Measurements from ENCODE around the gene SOX6. TPM values are rescaled to one million over a fixed set of nuclear protein-coding genes. Genes with fewer than 3 reads are reported as not detected.

The SOX6 gene
- total and polyA plus RNA-seq, 9 donors, result 10.9 to 26.5 (median 17.9) TPM

DNA sequence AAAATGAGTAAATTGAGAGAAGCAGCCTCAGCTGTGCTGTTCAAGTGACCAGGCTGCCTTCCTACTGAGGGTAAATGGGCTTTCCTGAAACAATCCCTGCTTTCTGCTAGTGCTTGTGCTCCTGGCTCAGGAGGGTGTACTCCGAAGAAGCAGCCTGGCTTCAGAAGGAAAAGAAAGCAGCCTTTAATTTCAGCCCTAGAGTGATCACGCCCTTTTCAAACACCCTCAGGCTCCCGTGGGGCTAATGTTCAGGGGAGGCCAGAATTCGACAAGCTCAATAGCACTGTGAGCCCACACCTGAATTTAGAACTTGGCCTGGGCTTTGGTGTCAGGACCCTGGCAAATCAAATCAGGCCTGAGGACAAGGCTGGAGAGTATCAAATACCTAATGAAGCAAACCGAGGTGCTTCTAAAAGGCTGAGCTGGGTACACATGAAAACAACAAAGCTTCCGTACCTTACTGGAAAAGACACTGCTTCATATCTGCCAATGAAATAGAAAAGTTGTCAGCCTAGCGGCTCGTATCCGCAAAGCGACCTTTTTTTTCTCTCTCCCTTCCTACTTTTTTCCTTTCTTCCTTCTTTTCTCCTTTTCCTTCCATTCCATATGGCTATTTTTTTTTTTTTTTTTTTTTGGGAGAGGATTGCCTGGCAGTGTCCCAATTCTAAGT, 387.8 kb downstream of the SOX6 start:
- Histone ChIP-seq H3K4me3 (ENCODE audit: low read length) (no peak overlapping the region), H3K4me1 (ENCODE audit: control insufficient read depth, insufficient read depth, low read length) (peaks cover 25% of the 10 kb centered on the region), H3K27me3 (ENCODE audit: control insufficient read depth, insufficient read depth, low read length) (no peaks in the 10 kb centered on the region), H3K9me3 (replicated peaks; ENCODE audit: control insufficient read depth, low read depth, low read length) (no peaks in the 10 kb centered on the region), H3K36me3 (ENCODE audit: control insufficient read depth, insufficient read depth, low read length) (no peaks in the 10 kb centered on the region), H3K27ac (ENCODE audit: low read length) (peak overlapping the region; percentile 83)
- 47% methylated on average over 3 of the region's 10 CpGs for WGBS (ENCODE audit: insufficient coverage)
- no peak for DNase-seq

DNA sequence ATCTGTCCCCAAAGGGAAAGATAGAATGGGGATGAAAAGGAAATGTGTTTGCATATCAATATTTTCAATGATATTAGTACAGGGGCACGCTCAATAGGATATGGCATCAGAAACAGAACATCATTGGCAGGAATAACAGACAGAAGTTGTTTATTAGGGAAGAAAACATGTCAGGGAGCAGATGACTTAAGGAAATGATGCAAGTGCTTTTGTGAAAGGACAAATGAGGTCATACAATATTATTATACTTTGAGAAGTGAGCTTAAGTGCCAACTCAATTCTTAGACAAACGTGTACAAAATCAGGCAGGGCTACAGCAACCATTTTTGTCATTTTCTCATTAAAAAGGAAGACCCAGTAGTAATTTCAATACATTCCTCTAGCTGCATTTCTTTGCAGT, 388.4 kb downstream of the SOX6 start:
- Histone ChIP-seq H3K9me3 (replicated peaks; ENCODE audit: control insufficient read depth, low read depth, low read length) (no peaks in the 10 kb centered on the region), H3K36me3 (ENCODE audit: control insufficient read depth, insufficient read depth, low read length) (no peaks in the 10 kb centered on the region), H3K27me3 (ENCODE audit: control insufficient read depth, insufficient read depth, low read length) (no peaks in the 10 kb centered on the region), H3K4me3 (ENCODE audit: low read length) (no peak overlapping the region), H3K27ac (ENCODE audit: low read length) (peak overlapping the region; percentile 83), H3K4me1 (ENCODE audit: control insufficient read depth, insufficient read depth, low read length) (peaks cover 24% of the 10 kb centered on the region)
- 100% methylated on average over 1 of the region's 2 CpGs for WGBS (ENCODE audit: insufficient coverage)
- peak; percentile 66 for DNase-seq

DNA sequence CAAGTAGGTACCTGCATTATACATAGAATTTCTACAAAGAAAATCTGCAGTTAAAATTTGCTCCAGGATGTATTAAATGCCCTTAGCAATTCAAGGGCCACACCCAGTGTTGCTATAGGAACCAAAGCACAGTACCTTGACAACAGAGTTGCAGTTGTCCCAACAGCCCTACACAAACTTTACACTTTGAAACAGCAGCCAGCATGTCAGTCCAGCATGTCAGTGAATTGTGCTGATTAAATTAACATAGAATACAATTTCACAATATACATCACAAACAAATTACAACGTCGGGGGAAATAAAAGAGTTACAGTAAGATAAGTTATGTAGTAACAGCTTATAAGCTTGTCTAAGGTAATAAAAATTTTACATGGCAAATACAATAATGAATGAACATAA, 389.2 kb downstream of the SOX6 start:
- Histone ChIP-seq H3K4me3 (ENCODE audit: low read length) (no peak overlapping the region), H3K27ac (ENCODE audit: low read length) (peak overlapping the region; percentile 39), H3K4me1 (ENCODE audit: control insufficient read depth, insufficient read depth, low read length) (peaks cover 24% of the 10 kb centered on the region), H3K27me3 (ENCODE audit: control insufficient read depth, insufficient read depth, low read length) (no peaks in the 10 kb centered on the region), H3K9me3 (replicated peaks; ENCODE audit: control insufficient read depth, low read depth, low read length) (no peaks in the 10 kb centered on the region), H3K36me3 (ENCODE audit: control insufficient read depth, insufficient read depth, low read length) (no peaks in the 10 kb centered on the region)
- peak; percentile 83 for DNase-seq
- WGBS (ENCODE audit: insufficient coverage), result no CpG with 5 or more reads among the region's 2 CpGs

DNA sequence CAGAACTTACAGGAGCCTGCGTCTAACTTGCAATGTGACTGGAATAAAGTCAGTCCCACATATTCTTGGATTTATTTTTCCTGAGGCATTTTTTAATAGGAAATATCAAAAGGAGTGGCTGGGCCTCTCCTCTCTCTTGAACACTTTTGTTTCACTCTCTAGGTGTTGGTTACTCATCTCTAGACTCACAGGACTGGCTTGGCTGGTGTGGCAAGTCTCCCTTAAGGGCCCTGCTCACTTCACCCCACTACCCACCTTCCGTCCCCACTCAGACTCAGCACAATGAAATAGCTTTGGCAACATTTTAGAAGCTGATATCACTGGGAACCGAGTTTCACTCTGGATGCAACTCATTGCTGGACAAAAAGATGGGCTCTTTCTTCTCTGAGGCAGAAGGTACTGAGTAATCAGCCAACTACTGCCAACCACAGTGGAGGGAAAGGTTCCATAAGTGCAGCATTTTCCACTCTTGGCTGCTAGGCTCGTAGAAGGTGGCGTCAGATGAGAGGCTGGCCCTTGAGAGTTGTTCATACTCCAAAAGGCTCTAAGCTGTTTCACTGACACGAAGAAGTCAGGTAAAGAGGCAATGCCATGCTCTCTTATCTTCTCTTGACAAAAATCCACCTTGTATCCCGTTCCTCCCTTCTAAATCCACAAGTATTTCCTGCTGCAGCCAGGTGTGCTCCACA, 390.6 kb downstream of the SOX6 start:
- H3K4me1 ChIP-seq (ENCODE audit: control insufficient read depth, insufficient read depth, low read length), result peaks cover 21% of the 10 kb centered on the region
- H3K27ac ChIP-seq (ENCODE audit: low read length), result no peak overlapping the region

DNA sequence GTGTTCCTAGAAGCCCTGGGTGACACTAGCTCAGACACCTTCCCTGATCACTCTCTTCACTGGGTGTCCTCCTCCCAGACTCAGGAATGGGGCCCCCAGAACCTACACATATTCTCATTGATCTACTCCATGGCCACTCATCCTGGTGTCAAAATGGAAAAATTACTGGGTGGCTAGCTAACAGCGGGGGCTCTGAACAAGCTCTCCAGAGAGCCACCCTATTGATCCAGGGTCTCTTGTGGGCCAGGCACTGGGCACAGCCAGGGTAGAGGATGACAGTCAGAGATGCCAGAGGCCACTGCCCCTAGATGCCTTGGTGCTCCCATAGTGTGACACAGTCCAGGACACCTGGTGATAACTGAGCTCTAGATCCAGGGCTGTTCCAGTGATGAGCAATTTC, 393.1 kb downstream of the SOX6 start:
- no peaks in the 10 kb centered on the region for H3K36me3 ChIP-seq (ENCODE audit: control insufficient read depth, insufficient read depth, low read length)
- WGBS (ENCODE audit: insufficient coverage), result 100% methylated on average over 1 of the region's 1 CpG

More for the DNA sequence above, 390.6 kb downstream of the SOX6 start:
- Histone ChIP-seq H3K4me3 (ENCODE audit: low read length) (no peak overlapping the region), H3K27me3 (ENCODE audit: control insufficient read depth, insufficient read depth, low read length) (no peaks in the 10 kb centered on the region), H3K9me3 (replicated peaks; ENCODE audit: control insufficient read depth, low read depth, low read length) (no peaks in the 10 kb centered on the region), H3K36me3 (ENCODE audit: control insufficient read depth, insufficient read depth, low read length) (no peaks in the 10 kb centered on the region)
- WGBS (ENCODE audit: insufficient coverage), result 81% methylated on average over 7 of the region's 7 CpGs
- no peak for DNase-seq

DNA sequence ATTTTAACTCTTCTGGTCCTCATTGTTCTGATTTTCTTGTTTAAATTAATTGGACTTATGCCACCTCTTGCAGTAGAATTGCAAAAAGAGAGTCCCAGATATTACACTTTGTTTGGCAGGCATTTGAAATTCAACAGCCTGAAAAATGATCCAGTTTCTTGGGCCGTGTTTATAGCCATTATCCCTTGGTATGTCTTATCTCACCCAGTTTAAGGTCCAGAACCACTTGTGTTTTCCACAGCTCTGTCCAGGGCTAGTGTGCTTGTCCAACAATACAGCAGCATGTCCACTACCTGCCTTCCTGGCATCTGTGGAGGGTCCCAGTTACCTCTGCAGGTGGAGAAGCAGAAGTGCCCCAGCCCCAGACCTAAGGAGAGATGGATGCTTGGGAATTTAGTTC, 397.4 kb downstream of the SOX6 start:
- Histone ChIP-seq H3K36me3 (ENCODE audit: control insufficient read depth, insufficient read depth, low read length) (no peaks in the 10 kb centered on the region), H3K4me3 (ENCODE audit: low read length) (no peak overlapping the region), H3K4me1 (ENCODE audit: control insufficient read depth, insufficient read depth, low read length) (peaks cover 4% of the 10 kb centered on the region), H3K27me3 (ENCODE audit: control insufficient read depth, insufficient read depth, low read length) (no peaks in the 10 kb centered on the region), H3K27ac (ENCODE audit: low read length) (no peak overlapping the region), H3K9me3 (replicated peaks; ENCODE audit: control insufficient read depth, low read depth, low read length) (no peaks in the 10 kb centered on the region)
- peak; percentile 49 for DNase-seq
- WGBS (ENCODE audit: insufficient coverage), result 31% methylated on average over 1 of the region's 1 CpG

More for the DNA sequence above, 393.1 kb downstream of the SOX6 start:
- DNase-seq, result no peak
- H3K27ac ChIP-seq (ENCODE audit: low read length), result no peak overlapping the region
- no peak overlapping the region for H3K4me3 ChIP-seq (ENCODE audit: low read length)
- H3K4me1 ChIP-seq (ENCODE audit: control insufficient read depth, insufficient read depth, low read length), result peaks cover 18% of the 10 kb centered on the region
- H3K27me3 ChIP-seq (ENCODE audit: control insufficient read depth, insufficient read depth, low read length), result no peaks in the 10 kb centered on the region
- no peaks in the 10 kb centered on the region for H3K9me3 ChIP-seq (replicated peaks; ENCODE audit: control insufficient read depth, low read depth, low read length)

DNA sequence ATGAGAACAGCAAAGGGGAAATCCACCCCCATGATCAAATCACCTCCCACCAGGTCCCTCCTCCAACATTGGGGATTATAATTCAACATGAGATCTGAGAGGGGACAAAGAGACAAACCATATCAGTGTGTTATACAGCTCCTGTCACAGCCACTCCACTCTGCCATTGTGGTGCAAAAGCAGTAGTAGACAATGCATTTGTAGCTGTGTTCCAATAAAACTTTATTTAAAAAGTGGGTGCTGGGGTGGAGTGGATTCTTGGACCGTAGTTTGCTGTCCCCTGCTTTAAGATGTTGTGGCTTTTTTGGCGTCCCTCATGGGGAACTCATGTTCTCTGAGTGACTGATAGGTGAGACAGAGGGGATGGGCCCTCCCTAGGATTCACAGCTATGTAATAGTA, 399.1 kb downstream of the SOX6 start:
- no peak overlapping the region for H3K4me3 ChIP-seq (ENCODE audit: low read length)
- H3K27me3 ChIP-seq (ENCODE audit: control insufficient read depth, insufficient read depth, low read length), result no peaks in the 10 kb centered on the region
- no peaks in the 10 kb centered on the region for H3K36me3 ChIP-seq (ENCODE audit: control insufficient read depth, insufficient read depth, low read length)
- no peak overlapping the region for H3K27ac ChIP-seq (ENCODE audit: low read length)
- no peak for DNase-seq
- H3K9me3 ChIP-seq (replicated peaks; ENCODE audit: control insufficient read depth, low read depth, low read length), result no peaks in the 10 kb centered on the region
- H3K4me1 ChIP-seq (ENCODE audit: control insufficient read depth, insufficient read depth, low read length), result peaks cover 3% of the 10 kb centered on the region
- 76% methylated on average over 2 of the region's 2 CpGs for WGBS (ENCODE audit: insufficient coverage)

DNA sequence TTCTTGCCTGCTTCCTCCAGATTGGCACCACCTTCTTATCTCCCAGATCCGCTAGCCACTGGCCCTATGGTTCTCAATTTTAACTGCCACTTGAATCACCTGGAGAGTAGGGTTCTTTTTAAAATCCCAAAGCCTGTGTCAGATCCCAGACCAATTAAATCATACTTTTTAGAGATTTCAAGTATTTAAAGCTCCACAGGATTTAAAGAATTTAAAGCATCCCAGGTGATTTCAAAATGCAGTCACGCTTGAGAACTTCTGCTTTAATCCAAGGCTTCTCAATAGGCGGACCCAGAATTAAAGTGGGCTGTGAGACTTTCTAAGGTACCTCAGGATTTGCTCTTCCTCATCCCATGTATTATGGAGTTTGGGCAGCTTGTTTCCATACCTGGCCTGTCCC, 400.0 kb downstream of the SOX6 start:
- no CpG with 5 or more reads among the region's 3 CpGs for WGBS (ENCODE audit: insufficient coverage)
- no peak for DNase-seq
- no peaks in the 10 kb centered on the region for H3K27me3 ChIP-seq (ENCODE audit: control insufficient read depth, insufficient read depth, low read length)
- no peak overlapping the region for H3K27ac ChIP-seq (ENCODE audit: low read length)
- H3K4me3 ChIP-seq (ENCODE audit: low read length), result no peak overlapping the region
- no peaks in the 10 kb centered on the region for H3K36me3 ChIP-seq (ENCODE audit: control insufficient read depth, insufficient read depth, low read length)
- H3K4me1 ChIP-seq (ENCODE audit: control insufficient read depth, insufficient read depth, low read length), result peaks cover 3% of the 10 kb centered on the region
- H3K9me3 ChIP-seq (replicated peaks; ENCODE audit: control insufficient read depth, low read depth, low read length), result no peaks in the 10 kb centered on the region

DNA sequence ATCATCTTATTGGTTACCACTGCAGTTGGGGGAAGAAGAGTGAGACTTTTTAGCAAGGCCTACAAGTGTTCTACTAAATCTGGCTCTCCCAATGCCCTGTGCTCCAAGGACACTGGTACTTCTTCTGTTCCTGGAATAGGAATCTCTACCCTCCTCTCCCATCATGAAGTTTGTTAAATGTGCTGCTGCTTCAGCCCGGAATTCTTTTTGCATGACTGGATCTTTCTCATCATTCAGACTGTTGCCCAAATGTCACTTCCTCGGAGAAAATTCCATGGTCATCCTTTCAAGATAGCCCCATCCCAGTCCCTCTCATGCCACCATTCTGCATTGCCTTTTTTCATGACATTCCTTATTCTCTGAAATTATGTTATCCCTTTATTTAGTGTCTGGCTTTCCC, 400.8 kb downstream of the SOX6 start:
- Histone ChIP-seq H3K27me3 (ENCODE audit: control insufficient read depth, insufficient read depth, low read length) (no peaks in the 10 kb centered on the region), H3K9me3 (replicated peaks; ENCODE audit: control insufficient read depth, low read depth, low read length) (no peaks in the 10 kb centered on the region), H3K4me3 (ENCODE audit: low read length) (no peak overlapping the region), H3K27ac (ENCODE audit: low read length) (no peak overlapping the region), H3K4me1 (ENCODE audit: control insufficient read depth, insufficient read depth, low read length) (peaks cover 3% of the 10 kb centered on the region), H3K36me3 (ENCODE audit: control insufficient read depth, insufficient read depth, low read length) (no peaks in the 10 kb centered on the region)
- WGBS (ENCODE audit: insufficient coverage), result 75% methylated on average over 2 of the region's 2 CpGs
- no peak for DNase-seq

DNA sequence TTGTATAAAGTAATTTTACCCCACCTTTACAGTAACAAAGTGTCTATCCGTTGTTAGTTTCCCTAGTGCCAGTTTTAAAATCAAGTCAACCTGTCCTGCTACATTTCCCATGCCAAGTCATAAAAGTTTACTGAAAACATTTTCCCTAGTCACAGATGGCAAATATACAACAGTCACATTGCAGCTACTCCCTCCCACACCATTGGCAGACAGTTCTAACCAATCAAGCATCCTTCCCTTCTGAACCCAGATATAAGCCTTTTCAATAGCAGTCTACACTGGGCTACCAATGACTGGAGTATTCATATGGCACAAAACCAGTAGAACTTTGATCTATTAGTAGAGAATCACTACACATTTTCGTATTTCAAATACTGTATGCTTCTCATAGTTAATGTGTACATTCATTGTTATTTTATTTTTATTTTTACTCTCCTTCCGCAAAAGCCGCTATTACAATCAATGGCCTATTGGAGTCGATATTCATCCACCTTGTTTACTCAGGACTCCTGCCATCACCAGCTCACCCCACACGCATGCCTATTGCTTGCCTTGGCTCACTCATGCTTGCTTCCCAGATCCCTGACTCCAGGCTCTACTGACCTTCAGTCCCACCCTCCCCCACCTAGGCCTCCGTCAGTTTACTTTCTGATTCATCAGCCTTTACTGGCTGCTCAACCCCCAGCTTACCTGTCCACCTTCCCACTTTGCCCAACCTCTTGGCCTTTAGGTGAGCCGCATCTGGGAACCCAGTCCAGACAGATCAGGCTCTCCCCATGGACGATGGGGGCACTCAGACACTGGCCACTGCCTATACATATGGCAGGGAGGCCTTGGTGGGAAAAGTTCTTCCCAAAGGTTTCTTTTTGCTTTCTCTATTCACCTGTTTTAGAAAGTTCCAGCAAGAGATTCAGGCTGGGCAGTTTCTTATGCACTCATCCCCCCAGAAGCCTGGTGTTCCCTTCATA, 408.4 kb downstream of the SOX6 start:
- no peak for DNase-seq
- no peaks in the 10 kb centered on the region for H3K4me1 ChIP-seq (ENCODE audit: control insufficient read depth, insufficient read depth, low read length)
- no peak overlapping the region for H3K4me3 ChIP-seq (ENCODE audit: low read length)
- peaks cover 8% of the 10 kb centered on the region for H3K9me3 ChIP-seq (replicated peaks; ENCODE audit: control insufficient read depth, low read depth, low read length)
- H3K36me3 ChIP-seq (ENCODE audit: control insufficient read depth, insufficient read depth, low read length), result no peaks in the 10 kb centered on the region
- no peak overlapping the region for H3K27ac ChIP-seq (ENCODE audit: low read length)
- no peaks in the 10 kb centered on the region for H3K27me3 ChIP-seq (ENCODE audit: control insufficient read depth, insufficient read depth, low read length)
- WGBS (ENCODE audit: insufficient coverage), result 96% methylated on average over 5 of the region's 9 CpGs

Measured in muscle of leg (tissue), 11 donors.